Neural crest cell (in vitro differentiated cells): Measurements from ENCODE around the gene NKAIN2. TPM values are rescaled to one million over a fixed set of nuclear protein-coding genes. Genes with fewer than 3 reads are reported as not detected.

Source experiments
- DNase-seq: peaks from one replicate; pipeline ENCODE4 v3.0.0; 2021; ENCODE audit warnings: low read depth, mixed read lengths, low spot score
- H3K27ac Mint-ChIP-seq: one replicate; pipeline ENCODE4 v1.8.0; 2021; ENCODE audit warnings: mild to moderate bottlenecking, mixed read lengths; ENCODE audit not compliant: unreplicated experiment
- H3K27me3 Mint-ChIP-seq: 2 replicates; pipeline ENCODE4 v1.8.0; 2021; ENCODE audit warnings: low read depth, mild to moderate bottlenecking, mixed read lengths
- H3K36me3 Mint-ChIP-seq: 2 replicates; pipeline ENCODE4 v1.8.0; 2021; ENCODE audit warnings: low read depth, mild to moderate bottlenecking, mixed read lengths
- H3K4me1 Mint-ChIP-seq: 2 replicates; pipeline ENCODE4 v1.8.0; 2021; ENCODE audit warnings: mixed read lengths
- H3K4me3 Mint-ChIP-seq: one replicate; pipeline ENCODE4 v1.8.0; 2021; ENCODE audit warnings: mild to moderate bottlenecking, mixed read lengths
- H3K9me3 Mint-ChIP-seq: 2 replicates; pipeline ENCODE4 v1.8.0; 2021; ENCODE audit warnings: mixed read lengths
- total RNA-seq: library from RNA; stranded (reverse); gene quantifications from 2 replicates; pipeline ENCODE4 v1.2.1, GENCODE V29; 2021
- TF ChIP-seq, protein P1 (sequence below): fragments of 200-600 bp; sonication (generic); conservative IDR thresholded peaks from 2 replicates; pipeline ENCODE4 v1.5.0; 2021; ENCODE audit warnings: antibody characterized with exemption, mild to moderate bottlenecking

NKAIN2 gene
- total RNA-seq, 1 donor from 2014 or later, result 1.1 TPM

DNA sequence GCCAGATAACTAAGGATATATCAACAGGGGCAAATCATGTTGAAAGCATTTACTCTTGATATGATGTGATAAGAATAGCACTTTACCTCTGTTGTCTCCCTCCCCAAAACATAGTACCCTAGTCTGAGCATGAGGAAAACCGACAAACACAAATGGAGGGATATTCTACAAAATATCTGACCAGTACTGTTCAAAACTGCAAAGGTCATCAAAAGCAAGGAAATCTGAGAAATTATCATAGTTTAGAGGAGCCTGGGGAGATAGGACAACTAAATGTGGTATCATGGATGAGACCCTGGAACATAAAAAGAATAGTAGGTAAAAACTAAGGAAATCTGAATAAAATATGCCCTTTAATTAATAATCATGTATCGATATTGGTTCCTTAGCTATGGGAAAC, 675.2 kb downstream of the NKAIN2 start:
- no peak for DNase-seq
- Mint-ChIP-seq H3K36me3 (no peaks in the 10 kb centered on the region), H3K27ac (no peak overlapping the region), H3K4me3 (no peak overlapping the region), H3K27me3 (no peaks in the 10 kb centered on the region), H3K4me1 (no peaks in the 10 kb centered on the region), H3K9me3 (no peaks in the 10 kb centered on the region)
- TF ChIP-seq, protein P1, sequence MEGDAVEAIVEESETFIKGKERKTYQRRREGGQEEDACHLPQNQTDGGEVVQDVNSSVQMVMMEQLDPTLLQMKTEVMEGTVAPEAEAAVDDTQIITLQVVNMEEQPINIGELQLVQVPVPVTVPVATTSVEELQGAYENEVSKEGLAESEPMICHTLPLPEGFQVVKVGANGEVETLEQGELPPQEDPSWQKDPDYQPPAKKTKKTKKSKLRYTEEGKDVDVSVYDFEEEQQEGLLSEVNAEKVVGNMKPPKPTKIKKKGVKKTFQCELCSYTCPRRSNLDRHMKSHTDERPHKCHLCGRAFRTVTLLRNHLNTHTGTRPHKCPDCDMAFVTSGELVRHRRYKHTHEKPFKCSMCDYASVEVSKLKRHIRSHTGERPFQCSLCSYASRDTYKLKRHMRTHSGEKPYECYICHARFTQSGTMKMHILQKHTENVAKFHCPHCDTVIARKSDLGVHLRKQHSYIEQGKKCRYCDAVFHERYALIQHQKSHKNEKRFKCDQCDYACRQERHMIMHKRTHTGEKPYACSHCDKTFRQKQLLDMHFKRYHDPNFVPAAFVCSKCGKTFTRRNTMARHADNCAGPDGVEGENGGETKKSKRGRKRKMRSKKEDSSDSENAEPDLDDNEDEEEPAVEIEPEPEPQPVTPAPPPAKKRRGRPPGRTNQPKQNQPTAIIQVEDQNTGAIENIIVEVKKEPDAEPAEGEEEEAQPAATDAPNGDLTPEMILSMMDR, result no peak

DNA sequence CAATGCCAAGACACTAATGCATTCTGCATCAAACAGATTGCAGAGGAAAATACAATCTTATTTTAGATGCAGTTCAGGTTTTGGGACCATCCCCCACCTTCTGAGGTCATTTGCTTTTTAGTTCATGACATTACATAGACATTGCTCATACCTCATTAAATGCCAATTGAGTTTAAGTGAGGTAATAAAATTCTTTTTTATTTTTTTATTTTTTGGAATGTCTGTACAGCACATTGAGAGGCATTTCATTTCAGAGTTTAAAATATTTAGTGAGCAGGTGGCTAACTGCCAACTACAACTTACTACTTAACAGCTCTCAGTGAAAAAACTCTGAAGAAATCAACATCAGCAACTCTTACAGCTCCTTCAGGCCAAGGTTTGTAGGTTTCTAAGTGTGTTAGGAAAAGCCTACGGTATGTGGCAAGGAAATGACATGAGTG, 676.3 kb downstream of the NKAIN2 start:
- Mint-ChIP-seq H3K9me3 (no peaks in the 10 kb centered on the region), H3K4me1 (no peaks in the 10 kb centered on the region), H3K36me3 (no peaks in the 10 kb centered on the region), H3K27me3 (no peaks in the 10 kb centered on the region), H3K27ac (no peak overlapping the region), H3K4me3 (no peak overlapping the region)
- DNase-seq, result no peak
- TF ChIP-seq, protein P1, result no peak

DNA sequence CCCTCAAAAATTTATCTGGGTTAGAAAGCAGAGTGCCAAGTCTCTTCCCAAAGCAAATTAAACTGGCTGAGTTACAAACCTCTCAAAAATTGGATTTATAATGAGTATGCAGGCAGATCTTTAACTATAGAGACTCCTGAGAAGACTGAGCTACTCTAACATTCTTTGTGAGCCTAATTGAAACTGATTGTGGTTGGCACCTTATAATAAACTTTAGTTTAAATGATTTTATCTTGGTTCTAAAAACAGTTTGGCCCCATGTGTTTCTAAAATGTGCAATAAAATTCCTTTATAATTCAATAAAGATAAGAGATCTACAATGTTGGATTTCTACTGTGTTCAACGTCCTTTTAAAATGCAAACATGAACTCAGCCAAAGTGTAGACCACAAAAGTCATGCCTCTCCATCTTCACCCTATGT, 678.4 kb downstream of the NKAIN2 start:
- Mint-ChIP-seq H3K27ac (no peak overlapping the region), H3K36me3 (no peaks in the 10 kb centered on the region), H3K27me3 (no peaks in the 10 kb centered on the region), H3K9me3 (no peaks in the 10 kb centered on the region), H3K4me1 (no peaks in the 10 kb centered on the region), H3K4me3 (no peak overlapping the region)
- TF ChIP-seq, protein P1, result no peak
- DNase-seq, result no peak

DNA sequence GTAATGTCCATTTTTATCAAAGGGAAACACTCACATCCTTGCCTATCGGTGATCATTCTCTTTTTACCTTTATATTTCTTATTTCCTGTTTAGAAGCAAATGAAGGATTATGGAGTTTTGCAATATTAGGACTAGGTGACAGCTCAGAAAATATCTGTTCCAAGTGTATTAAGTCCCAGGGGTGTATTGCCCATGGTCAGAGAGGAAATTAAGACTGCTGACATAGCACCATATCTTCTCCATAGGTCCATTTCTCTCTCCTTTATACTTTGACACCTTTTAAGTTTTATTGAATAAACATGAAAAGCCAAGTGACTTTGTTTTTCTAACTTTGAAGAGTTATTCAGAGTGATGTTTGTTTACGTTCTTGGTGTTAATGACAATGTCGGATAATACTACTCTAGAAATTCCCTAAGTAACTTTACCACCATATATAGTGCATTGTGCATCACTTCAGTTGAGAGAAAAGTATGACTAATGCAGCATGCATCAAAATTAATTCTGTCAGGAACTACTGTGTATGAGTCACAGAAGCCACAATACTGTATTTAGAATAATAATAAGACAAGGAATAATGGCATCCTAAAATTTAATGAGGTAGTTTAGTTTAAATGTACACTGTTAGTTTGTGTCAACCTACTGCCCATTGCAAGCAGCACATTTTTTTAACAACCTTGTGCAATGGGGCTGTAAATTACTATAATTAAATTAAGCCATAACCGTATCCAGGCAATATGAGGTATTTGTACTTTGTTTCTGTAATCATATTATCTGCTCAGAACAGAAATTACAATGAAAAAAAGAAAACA, 684.2 kb downstream of the NKAIN2 start:
- H3K4me1 Mint-ChIP-seq, result no peaks in the 10 kb centered on the region
- no peak overlapping the region for H3K27ac Mint-ChIP-seq
- H3K27me3 Mint-ChIP-seq, result no peaks in the 10 kb centered on the region
- no peak overlapping the region for H3K4me3 Mint-ChIP-seq
- TF ChIP-seq, protein P1, result no peak
- no peaks in the 10 kb centered on the region for H3K36me3 Mint-ChIP-seq
- DNase-seq, result no peak
- no peaks in the 10 kb centered on the region for H3K9me3 Mint-ChIP-seq

DNA sequence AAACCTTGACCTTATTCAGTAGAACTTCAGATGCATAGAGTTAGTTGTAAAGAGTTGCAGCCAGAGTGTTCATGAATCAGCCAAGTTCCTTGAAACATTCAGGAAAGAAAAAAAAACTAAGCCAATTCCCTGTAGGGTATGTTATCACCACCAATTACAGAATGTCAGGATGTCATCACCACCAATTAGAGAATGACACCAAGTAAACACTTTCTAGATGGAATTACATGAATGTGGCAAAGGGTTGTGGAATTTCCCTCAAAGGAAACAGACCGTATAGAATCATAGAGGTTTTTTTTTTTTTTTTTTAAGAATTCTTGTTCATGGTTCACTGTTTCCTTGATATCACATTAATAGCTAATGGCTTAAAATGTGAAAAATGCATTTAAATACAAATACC, 686.5 kb downstream of the NKAIN2 start:
- H3K4me3 Mint-ChIP-seq, result no peak overlapping the region
- H3K36me3 Mint-ChIP-seq, result no peaks in the 10 kb centered on the region
- H3K9me3 Mint-ChIP-seq, result no peaks in the 10 kb centered on the region
- H3K4me1 Mint-ChIP-seq, result peaks cover 5% of the 10 kb centered on the region
- no peak overlapping the region for H3K27ac Mint-ChIP-seq
- DNase-seq, result no peak
- TF ChIP-seq, protein P1, result no peak
- H3K27me3 Mint-ChIP-seq, result no peaks in the 10 kb centered on the region
